Liver (tissue), 9 donors: ENCODE data around the gene PF4V1. TPM values are rescaled to one million over a fixed set of nuclear protein-coding genes. Genes with fewer than 3 reads are reported as not detected.

Source experiments
- DNase-seq: peaks from one replicate; pipeline ENCODE4 v3.0.0-alpha.2; 2017; ENCODE audit warnings: low spot score
- H3K27ac ChIP-seq, 2 donors: one replicate each; pipeline ENCODE4 v1.7.0; 2013; ENCODE audit warnings: inconsistent platforms in 2 of 2, low read length in 2 of 2, control low read depth in 1 of 2, low read depth in 1 of 2, mild to moderate bottlenecking in 1 of 2
- H3K27me3 ChIP-seq, 4 donors: one replicate each; pipeline versions ENCODE4 v1.6.1 to v1.7.0; 2013; ENCODE audit warnings: low read length in 3 of 4, inconsistent platforms in 1 of 4, mild to moderate bottlenecking in 1 of 4, moderate library complexity in 1 of 4; ENCODE audit not compliant: control insufficient read depth in 4 of 4, insufficient read depth in 4 of 4
- H3K36me3 ChIP-seq, 4 donors: one replicate each; pipeline versions ENCODE4 v1.6.1 to v1.7.0; 2013; ENCODE audit warnings: low read length in 3 of 4, mild to moderate bottlenecking in 3 of 4, low read depth in 1 of 4, moderate library complexity in 1 of 4; ENCODE audit not compliant: control insufficient read depth in 4 of 4, insufficient read depth in 3 of 4
- H3K4me1 ChIP-seq, 4 donors: one replicate each; pipeline versions ENCODE4 v1.6.1 to v1.7.0; 2013; ENCODE audit warnings: low read length in 3 of 4, mild to moderate bottlenecking in 3 of 4, moderate library complexity in 1 of 4; ENCODE audit not compliant: control insufficient read depth in 4 of 4, insufficient read depth in 4 of 4
- H3K4me3 ChIP-seq, 3 donors: one replicate each; pipeline versions ENCODE4 v1.6.1 to v1.7.0; 2013; ENCODE audit warnings: low read length in 3 of 3, control low read depth in 1 of 3, low read depth in 1 of 3, mild to moderate bottlenecking in 1 of 3
- H3K9ac ChIP-seq, 2 donors: one replicate each; pipeline ENCODE4 v1.7.0; 2013; ENCODE audit warnings: low read length in 2 of 2, mild to moderate bottlenecking in 2 of 2, moderate library complexity in 2 of 2, control low read depth in 1 of 2, low read depth in 1 of 2
- H3K9me3 ChIP-seq, 4 donors: one replicate each; pipeline versions ENCODE4 v1.6.1 to v1.7.0; 2013; ENCODE audit warnings: low read length in 3 of 4; ENCODE audit not compliant: control insufficient read depth in 4 of 4
- EGR1 ChIP-seq, 2 donors: IDR thresholded peaks; 2 replicates each; pipeline ENCODE4 v1.6.1; 2016 to 2018; ENCODE audit warnings: antibody characterized with exemption in 2 of 2, low read depth in 2 of 2
- FOXA1 ChIP-seq: IDR thresholded peaks from 2 replicates; pipeline ENCODE4 v1.6.1; 2016; ENCODE audit warnings: antibody characterized with exemption
- FOXA2 ChIP-seq: IDR thresholded peaks from 2 replicates; pipeline ENCODE4 v1.6.1; 2016; ENCODE audit warnings: antibody characterized with exemption
- GABPA ChIP-seq, 2 donors: IDR thresholded peaks in 1 of 2; conservative IDR thresholded peaks in 1 of 2; 2 replicates each; pipeline ENCODE4 v1.6.1; 2016; ENCODE audit warnings: antibody characterized with exemption in 2 of 2, mild to moderate bottlenecking in 1 of 2, moderate library complexity in 1 of 2
- HNF4A ChIP-seq, 2 donors: conservative IDR thresholded peaks; 2 replicates each; pipeline ENCODE4 v1.6.1; 2016; ENCODE audit warnings: antibody characterized with exemption in 2 of 2, mild to moderate bottlenecking in 2 of 2
- HNF4G ChIP-seq: IDR thresholded peaks from 2 replicates; pipeline ENCODE4 v1.6.1; 2016; ENCODE audit warnings: antibody characterized with exemption
- JUND ChIP-seq, 2 donors: IDR thresholded peaks; 2 replicates each; pipeline ENCODE4 v1.6.1; 2016; ENCODE audit warnings: antibody characterized with exemption in 2 of 2
- NR2F2 ChIP-seq: IDR thresholded peaks from 2 replicates; pipeline ENCODE4 v1.6.1; 2016; ENCODE audit warnings: antibody characterized with exemption
- RAD21 ChIP-seq, 2 donors: IDR thresholded peaks; 2 replicates each; pipeline ENCODE4 v1.6.1; 2016; ENCODE audit warnings: antibody characterized with exemption in 2 of 2, mild to moderate bottlenecking in 2 of 2
- RXRA ChIP-seq, 2 donors: IDR thresholded peaks; 2 replicates each; pipeline ENCODE4 v1.6.1; 2017 to 2018; ENCODE audit warnings: antibody characterized with exemption in 2 of 2, mild to moderate bottlenecking in 1 of 2
- SP1 ChIP-seq: IDR thresholded peaks from 2 replicates; pipeline ENCODE4 v1.6.1; 2018; ENCODE audit warnings: antibody characterized with exemption, mild to moderate bottlenecking
- TAF1 ChIP-seq: conservative IDR thresholded peaks from 2 replicates; pipeline ENCODE4 v1.6.1; 2016; ENCODE audit warnings: antibody characterized with exemption, mild to moderate bottlenecking
- YY1 ChIP-seq: IDR thresholded peaks from 2 replicates; pipeline ENCODE4 v1.6.1; 2016; ENCODE audit warnings: antibody characterized with exemption, mild to moderate bottlenecking
- WGBS: extraction: QIAGEN DNeasy Blood & Tissue Kit; methylation state at CpG from one replicate; pipeline ENCODE4 v1.1.7; 2013; 5-methylcytosine and 5-hydroxymethylcytosine counted together
- polyA plus RNA-seq, 2 donors: library from polyadenylated mRNA; stranded (reverse) in 1 of 2; unstranded in 1 of 2; fragments of 200-250 nt in 1 of 2; fragments of >200 nt in 1 of 2; fragmentation: Nextera tagmentation in 1 of 2; extraction: Ambion mirVana in 1 of 2; gene quantifications; one replicate each; pipeline versions ENCODE4 v1.2.1 to v1.2.3, GENCODE V29; 2013 to 2015
- total RNA-seq, 2 donors: library from RNA; depleted of rRNA; stranded (reverse); fragments of >200 nt; gene quantifications; one replicate each; pipeline ENCODE4 v1.2.3, GENCODE V29; 2014
- TF ChIP-seq, protein P1 (sequence below): IDR thresholded peaks from 2 replicates; pipeline ENCODE4 v1.6.1; 2016; ENCODE audit warnings: antibody characterized with exemption
- TF ChIP-seq, protein P2 (sequence below): IDR thresholded peaks from 2 replicates; pipeline ENCODE4 v1.6.1; 2016; ENCODE audit warnings: antibody characterized with exemption
- TF ChIP-seq, protein P3 (sequence below): IDR thresholded peaks from 2 replicates; pipeline ENCODE4 v1.6.1; 2016; ENCODE audit warnings: antibody characterized with exemption
- TF ChIP-seq, protein P4 (sequence below): IDR thresholded peaks from 2 replicates; pipeline ENCODE4 v1.6.1; 2016; ENCODE audit warnings: antibody characterized with exemption, mild to moderate bottlenecking
- TF ChIP-seq, protein P5 (sequence below): fragments of 150-350 bp; IDR thresholded peaks from 2 replicates; pipeline ENCODE4 v1.5.1; 2017; ENCODE audit warnings: improper control_type of control experiment, low read depth, low read length; ENCODE audit not compliant: missing input control
- donor health status: healthy.
- donor health status: healthy.
- donor health status: healthy.
- donor health status: healthy.
- donor health status: healthy.

The PF4V1 gene
- total and polyA plus RNA-seq, 4 donors = 0.16 to 3.4 (median 0.74) TPM; not detected in 1

DNA sequence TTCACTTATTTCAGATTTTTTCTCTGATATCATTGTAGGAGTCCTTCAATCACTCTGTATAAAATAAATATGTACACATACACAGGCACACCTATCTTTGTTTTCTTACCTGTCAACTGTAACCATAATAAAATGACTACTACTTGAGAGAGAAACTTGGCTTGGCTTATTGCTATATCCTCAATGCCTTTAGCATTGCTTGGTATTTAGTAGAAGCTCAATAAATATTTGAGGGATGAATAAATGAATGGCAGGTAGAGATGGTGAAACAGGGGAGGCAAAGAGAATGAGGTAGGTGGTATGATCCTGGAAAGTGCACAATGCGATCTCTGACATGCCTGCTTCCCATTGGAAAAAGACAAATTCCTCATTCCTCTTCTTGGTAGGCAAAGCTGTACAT is 38.4 kb upstream of the PF4V1 start:
- no peak for TF ChIP-seq GABPA (IDR thresholded peaks at IDR 0.05 in 1 of 2, conservative IDR thresholded peaks at IDR 0.05 in 1 of 2)
- TF ChIP-seq, protein P1, sequence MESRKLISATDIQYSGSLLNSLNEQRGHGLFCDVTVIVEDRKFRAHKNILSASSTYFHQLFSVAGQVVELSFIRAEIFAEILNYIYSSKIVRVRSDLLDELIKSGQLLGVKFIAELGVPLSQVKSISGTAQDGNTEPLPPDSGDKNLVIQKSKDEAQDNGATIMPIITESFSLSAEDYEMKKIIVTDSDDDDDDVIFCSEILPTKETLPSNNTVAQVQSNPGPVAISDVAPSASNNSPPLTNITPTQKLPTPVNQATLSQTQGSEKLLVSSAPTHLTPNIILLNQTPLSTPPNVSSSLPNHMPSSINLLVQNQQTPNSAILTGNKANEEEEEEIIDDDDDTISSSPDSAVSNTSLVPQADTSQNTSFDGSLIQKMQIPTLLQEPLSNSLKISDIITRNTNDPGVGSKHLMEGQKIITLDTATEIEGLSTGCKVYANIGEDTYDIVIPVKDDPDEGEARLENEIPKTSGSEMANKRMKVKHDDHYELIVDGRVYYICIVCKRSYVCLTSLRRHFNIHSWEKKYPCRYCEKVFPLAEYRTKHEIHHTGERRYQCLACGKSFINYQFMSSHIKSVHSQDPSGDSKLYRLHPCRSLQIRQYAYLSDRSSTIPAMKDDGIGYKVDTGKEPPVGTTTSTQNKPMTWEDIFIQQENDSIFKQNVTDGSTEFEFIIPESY = no peak
- no peak for TF ChIP-seq RXRA (IDR thresholded peaks at IDR 0.05)
- no peak for TF ChIP-seq HNF4A (conservative IDR thresholded peaks at IDR 0.05)
- TF ChIP-seq JUND (IDR thresholded peaks at IDR 0.05) = no peak
- TF ChIP-seq FOXA1 = no peak
- no peak for TF ChIP-seq YY1
- no peak for TF ChIP-seq RAD21 (IDR thresholded peaks at IDR 0.05)
- TF ChIP-seq NR2F2 = no peak
- no peak for TF ChIP-seq TAF1
- TF ChIP-seq, protein P2, sequence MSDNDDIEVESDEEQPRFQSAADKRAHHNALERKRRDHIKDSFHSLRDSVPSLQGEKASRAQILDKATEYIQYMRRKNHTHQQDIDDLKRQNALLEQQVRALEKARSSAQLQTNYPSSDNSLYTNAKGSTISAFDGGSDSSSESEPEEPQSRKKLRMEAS = no peak
- TF ChIP-seq SP1 = no peak
- TF ChIP-seq, protein P3, sequence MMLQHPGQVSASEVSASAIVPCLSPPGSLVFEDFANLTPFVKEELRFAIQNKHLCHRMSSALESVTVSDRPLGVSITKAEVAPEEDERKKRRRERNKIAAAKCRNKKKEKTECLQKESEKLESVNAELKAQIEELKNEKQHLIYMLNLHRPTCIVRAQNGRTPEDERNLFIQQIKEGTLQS = no peak
- no peak for TF ChIP-seq HNF4G
- TF ChIP-seq, protein P4, sequence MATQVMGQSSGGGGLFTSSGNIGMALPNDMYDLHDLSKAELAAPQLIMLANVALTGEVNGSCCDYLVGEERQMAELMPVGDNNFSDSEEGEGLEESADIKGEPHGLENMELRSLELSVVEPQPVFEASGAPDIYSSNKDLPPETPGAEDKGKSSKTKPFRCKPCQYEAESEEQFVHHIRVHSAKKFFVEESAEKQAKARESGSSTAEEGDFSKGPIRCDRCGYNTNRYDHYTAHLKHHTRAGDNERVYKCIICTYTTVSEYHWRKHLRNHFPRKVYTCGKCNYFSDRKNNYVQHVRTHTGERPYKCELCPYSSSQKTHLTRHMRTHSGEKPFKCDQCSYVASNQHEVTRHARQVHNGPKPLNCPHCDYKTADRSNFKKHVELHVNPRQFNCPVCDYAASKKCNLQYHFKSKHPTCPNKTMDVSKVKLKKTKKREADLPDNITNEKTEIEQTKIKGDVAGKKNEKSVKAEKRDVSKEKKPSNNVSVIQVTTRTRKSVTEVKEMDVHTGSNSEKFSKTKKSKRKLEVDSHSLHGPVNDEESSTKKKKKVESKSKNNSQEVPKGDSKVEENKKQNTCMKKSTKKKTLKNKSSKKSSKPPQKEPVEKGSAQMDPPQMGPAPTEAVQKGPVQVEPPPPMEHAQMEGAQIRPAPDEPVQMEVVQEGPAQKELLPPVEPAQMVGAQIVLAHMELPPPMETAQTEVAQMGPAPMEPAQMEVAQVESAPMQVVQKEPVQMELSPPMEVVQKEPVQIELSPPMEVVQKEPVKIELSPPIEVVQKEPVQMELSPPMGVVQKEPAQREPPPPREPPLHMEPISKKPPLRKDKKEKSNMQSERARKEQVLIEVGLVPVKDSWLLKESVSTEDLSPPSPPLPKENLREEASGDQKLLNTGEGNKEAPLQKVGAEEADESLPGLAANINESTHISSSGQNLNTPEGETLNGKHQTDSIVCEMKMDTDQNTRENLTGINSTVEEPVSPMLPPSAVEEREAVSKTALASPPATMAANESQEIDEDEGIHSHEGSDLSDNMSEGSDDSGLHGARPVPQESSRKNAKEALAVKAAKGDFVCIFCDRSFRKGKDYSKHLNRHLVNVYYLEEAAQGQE = no peak
- TF ChIP-seq, protein P5, sequence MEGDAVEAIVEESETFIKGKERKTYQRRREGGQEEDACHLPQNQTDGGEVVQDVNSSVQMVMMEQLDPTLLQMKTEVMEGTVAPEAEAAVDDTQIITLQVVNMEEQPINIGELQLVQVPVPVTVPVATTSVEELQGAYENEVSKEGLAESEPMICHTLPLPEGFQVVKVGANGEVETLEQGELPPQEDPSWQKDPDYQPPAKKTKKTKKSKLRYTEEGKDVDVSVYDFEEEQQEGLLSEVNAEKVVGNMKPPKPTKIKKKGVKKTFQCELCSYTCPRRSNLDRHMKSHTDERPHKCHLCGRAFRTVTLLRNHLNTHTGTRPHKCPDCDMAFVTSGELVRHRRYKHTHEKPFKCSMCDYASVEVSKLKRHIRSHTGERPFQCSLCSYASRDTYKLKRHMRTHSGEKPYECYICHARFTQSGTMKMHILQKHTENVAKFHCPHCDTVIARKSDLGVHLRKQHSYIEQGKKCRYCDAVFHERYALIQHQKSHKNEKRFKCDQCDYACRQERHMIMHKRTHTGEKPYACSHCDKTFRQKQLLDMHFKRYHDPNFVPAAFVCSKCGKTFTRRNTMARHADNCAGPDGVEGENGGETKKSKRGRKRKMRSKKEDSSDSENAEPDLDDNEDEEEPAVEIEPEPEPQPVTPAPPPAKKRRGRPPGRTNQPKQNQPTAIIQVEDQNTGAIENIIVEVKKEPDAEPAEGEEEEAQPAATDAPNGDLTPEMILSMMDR = no peak
- no peak for TF ChIP-seq EGR1 (IDR thresholded peaks at IDR 0.05; ENCODE audit: low read depth in 2 of 2)
- TF ChIP-seq FOXA2 = no peak
- Histone ChIP-seq H3K9me3 (no peaks in the 10 kb centered on the region), H3K36me3 (no peaks in the 10 kb centered on the region), H3K9ac (no peak overlapping the region), H3K27ac (no peak overlapping the region), H3K4me1 (no peaks in the 10 kb centered on the region), H3K4me3 (no peak overlapping the region), H3K27me3 (no peaks in the 10 kb centered on the region)
- DNase-seq = no peak
- 89% methylated on average over 1 of the region's 1 CpG for WGBS
